Endothelial cell of umbilical vein (primary cell): Measurements from ENCODE around the gene ABCC11. TPM values are rescaled to one million over a fixed set of nuclear protein-coding genes. Genes with fewer than 3 reads are reported as not detected.

ENCODE experiments used
- BruUV-seq: library from RNA; stranded (reverse); fragments of 400-500 nt; replicated peaks from 2 replicates; lab custom pipeline; 2021; lab: Mats Ljungman, UMichigan
- CTCF ChIA-PET: fragments of 300-600, 350-600 bp; sonication (Branson Sonifier 250); formaldehyde crosslinking; loops from one replicate; lab custom pipeline; 2021; ENCODE audit warnings: antibody characterized with exemption, inconsistent platforms; lab: Charles Lee
- POLR2A ChIA-PET: fragments of 300-600, 350-600 bp; sonication (Branson Sonifier 250); formaldehyde crosslinking; loops from one replicate; lab custom pipeline; 2021; ENCODE audit warnings: antibody characterized with exemption, inconsistent platforms; lab: Charles Lee
- DNase-seq: peaks from one replicate; pipeline ENCODE4 v3.0.0-alpha.2; 2011; ENCODE audit warnings: low read depth, low spot score
- FAIRE-seq: peaks from 2 replicates; lab custom pipeline; 2011; peaks lifted over from hg19 to GRCh38; lab: Jason Lieb, UNC
- H2AFZ ChIP-seq: 2 replicates; pipeline ENCODE4 v1.6.0; 2012; ENCODE audit warnings: low read depth, low read length, control low read depth, inconsistent platforms
- H3K27ac ChIP-seq: 2 replicates; pipeline ENCODE4 v1.5.1; 2011; ENCODE audit warnings: low read depth, mild to moderate bottlenecking, control low read depth, low read length, moderate library complexity; ENCODE audit not compliant: insufficient read depth
- H3K27me3 ChIP-seq, 2 experiments: 2 replicates each; pipeline versions ENCODE4 v1.6.0 to v1.6.1; 2011; ENCODE audit warnings: low read length in 2 of 2, mixed read lengths in 1 of 2; ENCODE audit not compliant: control insufficient read depth in 2 of 2, insufficient read depth in 2 of 2
- H3K36me3 ChIP-seq, 2 experiments: 2 replicates in 1 of 2; 3 replicates in 1 of 2; pipeline ENCODE4 v1.5.1; 2011; ENCODE audit warnings: low read length in 2 of 2, mild to moderate bottlenecking in 1 of 2, moderate library complexity in 1 of 2; ENCODE audit not compliant: control insufficient read depth in 2 of 2, insufficient read depth in 2 of 2; ENCODE audit errors: extremely low read depth in 1 of 2
- H3K4me1 ChIP-seq: 3 replicates; pipeline ENCODE4 v1.5.1; 2011; ENCODE audit warnings: mild to moderate bottlenecking, low read length; ENCODE audit not compliant: control insufficient read depth, insufficient read depth; ENCODE audit errors: extremely low read depth
- H3K4me2 ChIP-seq: 2 replicates; pipeline ENCODE4 v1.6.1; 2011; ENCODE audit warnings: low read length, control low read depth, mixed read lengths; ENCODE audit not compliant: insufficient read depth
- H3K4me3 ChIP-seq, 3 experiments: fragments of 200-600 bp in 1 of 3; sonication (generic), shearing (Covaris generic) in 1 of 3; replicated peaks in 1 of 3; 2 replicates each; pipeline ENCODE4 v1.5.1; 2011 to 2016; ENCODE audit warnings: control low read depth in 3 of 3, low read length in 3 of 3, mild to moderate bottlenecking in 2 of 3, inconsistent platforms in 1 of 3, low read depth in 1 of 3, moderate library complexity in 1 of 3; ENCODE audit not compliant: insufficient read depth in 1 of 3
- H3K79me2 ChIP-seq: 2 replicates; pipeline ENCODE4 v1.6.0; 2012; ENCODE audit warnings: low read length, inconsistent platforms; ENCODE audit not compliant: control insufficient read depth, insufficient read depth
- H3K9ac ChIP-seq: replicated peaks from 2 replicates; pipeline ENCODE3; 2011; ENCODE audit warnings: low read length, control low read depth; ENCODE audit not compliant: insufficient read depth; ENCODE audit errors: extremely low read depth
- H3K9me1 ChIP-seq: replicated peaks from 3 replicates; pipeline ENCODE4 v1.6.0; 2011; ENCODE audit warnings: mild to moderate bottlenecking, low read length; ENCODE audit not compliant: control insufficient read depth, insufficient read depth; ENCODE audit errors: extremely low read depth
- H3K9me3 ChIP-seq: replicated peaks from 2 replicates; pipeline ENCODE4 v1.5.1; 2012; ENCODE audit warnings: low read length, inconsistent platforms; ENCODE audit not compliant: control insufficient read depth, insufficient read depth
- H4K20me1 ChIP-seq: replicated peaks from 2 replicates; pipeline ENCODE3; 2011; ENCODE audit warnings: mild to moderate bottlenecking, low read length; ENCODE audit not compliant: control insufficient read depth, insufficient read depth; ENCODE audit errors: extremely low read depth
- EZH2 ChIP-seq: IDR thresholded peaks from 2 replicates; pipeline ENCODE4 v1.6.1; 2012; ENCODE audit warnings: borderline replicate concordance, low read depth, mild to moderate bottlenecking, moderate library complexity, low read length, inconsistent platforms; ENCODE audit not compliant: severe bottlenecking
- FOS ChIP-seq: IDR thresholded peaks from 2 replicates; pipeline ENCODE4 v1.6.1; 2011; ENCODE audit warnings: mild to moderate bottlenecking, low read length, moderate library complexity, borderline replicate concordance; ENCODE audit not compliant: insufficient read depth
- GATA2 ChIP-seq: IDR thresholded peaks from 2 replicates; pipeline ENCODE4 v1.7.0; 2011; ENCODE audit warnings: low read depth, mild to moderate bottlenecking, moderate library complexity, mixed read lengths, low read length; ENCODE audit not compliant: insufficient read length, insufficient read depth
- JUN ChIP-seq: IDR thresholded peaks from 2 replicates; pipeline ENCODE4 v1.6.1; 2011; ENCODE audit warnings: borderline replicate concordance, low read depth; ENCODE audit not compliant: insufficient read length, insufficient read depth
- MYC ChIP-seq: IDR thresholded peaks from one replicate; pipeline ENCODE4 v1.6.1; 2011; ENCODE audit warnings: mild to moderate bottlenecking, low read depth, low read length
- POLR2A ChIP-seq: IDR thresholded peaks from 2 replicates; pipeline ENCODE4 v1.6.1; 2012; ENCODE audit warnings: low read depth, mild to moderate bottlenecking, control low read depth, low read length
- POLR2AphosphoS5 ChIP-seq: IDR thresholded peaks from 2 replicates; pipeline ENCODE4 v1.6.1; 2012; ENCODE audit warnings: low read depth, mild to moderate bottlenecking, control low read depth, low read length, moderate library complexity; ENCODE audit not compliant: insufficient read depth
- dilution Hi-C: fragments of 300-500 bp; cut with MboI; formaldehyde crosslinking; loops from one replicate; pipeline ENCODE4 v1.15.0; 2019; ENCODE audit warnings: low sequenced_read_pairs; ENCODE audit not compliant: extremely low pct_ligation_motif_present
- intact Hi-C: fragments of 100-400 bp; cut with micrococcal nuclease; formaldehyde crosslinking; loops from one replicate; pipeline ENCODE4 v1.10.0; 2022
- polyA plus RNA-seq, 4 experiments: library from polyadenylated mRNA; depleted of rRNA in 3 of 4; stranded (reverse) in 3 of 4; unstranded in 1 of 4; fragments of >200 nt; gene quantifications; 2 replicates each; pipeline versions ENCODE4 v1.2.1 to v1.2.3, GENCODE V29; 2011 to 2012; ENCODE audit warnings: missing spikeins in 1 of 4
- total RNA-seq: library from RNA; stranded (reverse); gene quantifications from 2 replicates; pipeline ENCODE4 v1.2.3, GENCODE V29; 2021
- TF ChIP-seq, protein P1 (sequence below): IDR thresholded peaks from 2 replicates; pipeline ENCODE4 v1.6.1; 2011; ENCODE audit not compliant: insufficient read depth, insufficient read length
- TF ChIP-seq, protein P2 (sequence below), 2 donors: IDR thresholded peaks; 1 replicate in 1 of 2; 2 replicates in 1 of 2; pipeline ENCODE4 v1.5.1; 2011; ENCODE audit warnings: low read length in 2 of 2, mild to moderate bottlenecking in 2 of 2, moderate library complexity in 2 of 2, control low read depth in 1 of 2, inconsistent platforms in 1 of 2, low read depth in 1 of 2; ENCODE audit not compliant: insufficient read depth in 1 of 2; ENCODE audit errors: extremely low read depth in 1 of 2

Gene ABCC11
- total and polyA plus RNA-seq, 2 donors (not counting 3 experiments of a cell fraction or from before 2014, with no cell fraction given): 0.08 TPM; not detected in 1

DNA sequence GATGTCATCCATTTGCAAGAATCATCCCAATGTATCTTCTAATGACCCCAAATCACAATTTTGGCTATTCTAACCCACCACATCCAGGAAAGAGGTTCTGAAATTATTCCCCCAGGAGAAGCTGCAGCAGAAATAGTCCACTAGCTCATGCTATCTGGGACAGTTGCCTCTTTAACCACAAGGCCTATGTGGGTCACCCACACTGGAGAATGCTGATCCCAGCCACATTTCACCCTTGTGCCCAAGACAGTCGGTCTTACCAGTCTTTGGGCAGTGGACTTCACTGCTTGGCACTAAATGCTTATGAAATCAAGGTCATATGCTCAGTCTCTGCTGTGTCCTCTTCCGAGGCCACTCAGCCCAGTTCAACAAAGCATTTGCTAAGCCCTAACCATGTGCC is 118.6 kb downstream of the ABCC11 start:
- Histone ChIP-seq H3K9me1 (no peaks in the 10 kb centered on the region), H3K4me3 (no peak overlapping the region), H3K9ac (no peak overlapping the region), H4K20me1 (no peaks in the 10 kb centered on the region), H3K36me3 (no peaks in the 10 kb centered on the region), H2AFZ (no peak overlapping the region), H3K4me2 (no peak overlapping the region), H3K4me1 (peaks cover under 1% of the 10 kb centered on the region), H3K9me3 (no peaks in the 10 kb centered on the region), H3K79me2 (no peaks in the 10 kb centered on the region), H3K27ac (no peak overlapping the region), H3K27me3 (peaks cover 0 to 6% of the 10 kb centered on the region in 2 experiments)
- BruUV-seq: no TSS peak
- TF ChIP-seq, protein P1, sequence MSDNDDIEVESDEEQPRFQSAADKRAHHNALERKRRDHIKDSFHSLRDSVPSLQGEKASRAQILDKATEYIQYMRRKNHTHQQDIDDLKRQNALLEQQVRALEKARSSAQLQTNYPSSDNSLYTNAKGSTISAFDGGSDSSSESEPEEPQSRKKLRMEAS: no peak
- TF ChIP-seq POLR2AphosphoS5 (no peak), GATA2 (no peak), FOS (no peak), JUN (no peak), POLR2A (no peak), MYC (no peak), EZH2 (no peak)
- TF ChIP-seq, protein P2, sequence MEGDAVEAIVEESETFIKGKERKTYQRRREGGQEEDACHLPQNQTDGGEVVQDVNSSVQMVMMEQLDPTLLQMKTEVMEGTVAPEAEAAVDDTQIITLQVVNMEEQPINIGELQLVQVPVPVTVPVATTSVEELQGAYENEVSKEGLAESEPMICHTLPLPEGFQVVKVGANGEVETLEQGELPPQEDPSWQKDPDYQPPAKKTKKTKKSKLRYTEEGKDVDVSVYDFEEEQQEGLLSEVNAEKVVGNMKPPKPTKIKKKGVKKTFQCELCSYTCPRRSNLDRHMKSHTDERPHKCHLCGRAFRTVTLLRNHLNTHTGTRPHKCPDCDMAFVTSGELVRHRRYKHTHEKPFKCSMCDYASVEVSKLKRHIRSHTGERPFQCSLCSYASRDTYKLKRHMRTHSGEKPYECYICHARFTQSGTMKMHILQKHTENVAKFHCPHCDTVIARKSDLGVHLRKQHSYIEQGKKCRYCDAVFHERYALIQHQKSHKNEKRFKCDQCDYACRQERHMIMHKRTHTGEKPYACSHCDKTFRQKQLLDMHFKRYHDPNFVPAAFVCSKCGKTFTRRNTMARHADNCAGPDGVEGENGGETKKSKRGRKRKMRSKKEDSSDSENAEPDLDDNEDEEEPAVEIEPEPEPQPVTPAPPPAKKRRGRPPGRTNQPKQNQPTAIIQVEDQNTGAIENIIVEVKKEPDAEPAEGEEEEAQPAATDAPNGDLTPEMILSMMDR (IDR thresholded peaks at IDR 0.05; ENCODE audit: extremely low read depth in 1 of 2, insufficient read depth in 1 of 2, low read depth in 1 of 2, low read length in 2 of 2): no peak
- intact Hi-C loops: no loop called here
- POLR2A ChIA-PET: no interaction called here
- dilution Hi-C loops: no loop called here
- no peak for DNase-seq
- CTCF ChIA-PET: no interaction called here
- FAIRE-seq: no peak
